Measurements from ENCODE around the gene KRTAP4-11.
"Not testable (repeated sequence)": the region's sequence is repeated elsewhere in the genome, so short reads cannot be mapped to it uniquely, and the experiment has no call there.

The KRTAP4-11 gene

DNA sequence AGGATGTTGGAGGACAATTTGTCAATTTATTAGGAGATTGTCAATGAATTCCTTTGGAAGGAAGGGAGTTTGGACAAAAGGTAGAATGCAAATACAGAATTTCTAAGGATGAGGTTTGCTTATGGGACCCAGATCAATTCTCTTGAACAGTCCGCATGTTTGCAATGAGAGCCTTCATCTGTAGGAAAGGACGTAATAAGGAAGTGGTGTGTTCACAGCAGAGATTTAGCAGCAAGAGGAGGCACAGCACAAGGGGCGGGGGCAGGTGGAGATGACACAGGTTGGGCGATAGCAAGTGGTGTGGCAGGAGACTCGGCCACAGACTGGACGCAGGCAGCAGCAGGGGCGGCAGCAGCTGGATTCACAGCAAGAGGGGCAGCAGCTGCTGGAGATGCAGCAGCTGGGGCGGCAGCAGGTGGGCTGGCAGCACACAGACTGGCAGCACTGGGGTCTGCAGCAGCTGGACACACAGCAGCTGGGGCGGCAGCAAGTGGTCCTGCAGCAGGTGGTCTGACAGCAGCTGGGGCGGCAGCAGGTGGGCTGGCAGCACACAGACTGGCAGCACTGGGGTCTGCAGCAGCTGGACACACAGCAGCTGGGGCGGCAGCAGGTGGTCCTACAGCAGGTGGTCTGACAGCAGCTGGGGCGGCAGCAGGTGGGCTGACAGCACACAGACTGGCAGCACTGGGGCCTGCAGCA lies 5.3 kb upstream of the KRTAP4-11 start:
- not testable (repeated sequence) for FAIRE-seq

DNA sequence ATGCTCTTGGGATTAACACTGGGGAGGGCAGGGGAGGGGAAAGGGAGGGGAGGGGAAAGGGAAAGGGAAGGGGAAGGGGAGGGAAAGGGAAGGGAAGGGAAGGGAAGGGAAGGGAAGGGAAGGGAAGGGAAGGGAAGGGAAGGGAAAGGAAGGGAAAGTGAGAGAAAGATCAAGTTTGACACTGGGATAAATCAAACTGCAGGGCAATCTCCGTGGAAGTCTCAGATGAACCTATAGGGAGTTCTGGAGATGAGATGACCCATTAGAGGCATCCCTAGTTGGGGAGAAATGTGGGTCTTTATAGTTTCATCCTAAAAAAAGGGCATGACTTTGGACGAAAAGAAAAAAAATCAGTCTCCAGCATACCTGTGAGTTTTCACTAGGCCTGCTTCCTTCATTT lies 3.6 kb upstream of the KRTAP4-11 start:
- no peak for FAIRE-seq

GRCh38 chr17:41119696-41120690 lies 1.8 kb upstream of the KRTAP4-11 start:
- FAIRE-seq: peak; percentile 95

GRCh38 chr17:41118721-41119120 lies 548 bp upstream of the KRTAP4-11 start:
- FAIRE-seq: no peak

GRCh38 chr17:41116297-41116696 lies 1.9 kb downstream of the KRTAP4-11 start:
- FAIRE-seq: no peak

DNA sequence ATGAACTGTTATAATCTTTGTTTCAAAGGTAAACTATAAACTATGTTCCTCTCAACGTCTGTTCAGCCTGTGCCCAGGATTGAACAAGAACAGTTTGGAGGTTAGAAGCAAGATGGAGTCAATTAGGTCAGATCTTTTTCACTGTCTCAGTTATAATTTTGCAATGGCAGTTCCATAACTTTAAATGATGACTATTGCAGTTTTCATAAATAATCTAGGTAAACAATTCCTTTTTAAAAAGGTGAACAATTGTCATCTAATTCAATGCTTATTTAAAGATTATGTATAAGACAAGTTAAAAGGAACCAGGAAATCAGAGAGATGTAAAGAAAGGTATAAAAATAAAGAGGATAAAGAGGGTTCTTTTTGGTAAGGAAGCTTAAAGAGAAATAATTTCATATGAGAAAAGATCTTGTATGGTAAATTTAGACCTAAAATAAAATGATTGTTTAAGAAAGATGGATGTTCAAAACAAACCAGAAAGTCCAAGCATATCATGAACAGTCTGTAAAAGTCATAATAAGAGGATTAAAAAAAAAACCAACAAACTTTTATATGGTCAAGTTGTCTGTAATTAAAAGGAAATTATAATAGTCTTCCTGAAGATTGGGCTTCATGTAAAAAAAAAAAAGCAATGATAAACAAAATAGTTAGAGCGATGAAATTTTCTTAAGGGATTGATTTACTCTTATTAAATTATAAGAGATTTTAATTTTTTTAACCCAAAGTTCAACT lies 6.9 kb downstream of the KRTAP4-11 start:
- no peak for FAIRE-seq

DNA sequence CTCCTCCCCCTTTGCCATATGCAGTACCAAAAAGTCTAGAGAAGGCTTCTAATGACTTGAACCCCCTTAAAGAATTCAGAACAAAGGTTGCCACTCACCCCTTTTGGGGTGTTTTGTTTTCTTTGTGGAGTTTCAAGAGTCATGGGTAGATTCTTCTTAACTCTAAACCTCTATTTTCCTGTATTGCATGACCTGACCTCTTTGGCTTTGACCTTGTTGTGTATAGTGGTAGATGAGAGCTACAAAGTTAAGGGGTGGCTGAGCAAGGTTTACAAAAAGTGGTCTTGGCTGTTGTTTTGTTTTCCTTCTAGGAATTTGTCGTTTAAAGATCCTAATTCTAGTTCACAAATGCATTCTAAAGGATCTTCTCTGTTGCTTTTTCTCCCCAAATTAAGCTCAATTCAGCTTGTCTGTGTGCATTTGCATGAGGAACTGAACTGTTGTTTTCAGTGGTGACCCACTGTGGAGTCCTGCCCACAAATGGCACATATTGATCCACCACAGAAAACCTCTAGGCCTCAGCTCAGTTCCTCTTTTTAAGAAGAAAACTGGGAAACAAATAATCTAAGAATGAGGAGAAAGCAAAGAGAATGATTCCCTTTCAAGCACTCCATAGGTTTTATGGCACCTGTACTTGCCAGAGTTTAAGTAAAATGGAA lies 9.3 kb downstream of the KRTAP4-11 start:
- FAIRE-seq: not testable (repeated sequence)

DNA sequence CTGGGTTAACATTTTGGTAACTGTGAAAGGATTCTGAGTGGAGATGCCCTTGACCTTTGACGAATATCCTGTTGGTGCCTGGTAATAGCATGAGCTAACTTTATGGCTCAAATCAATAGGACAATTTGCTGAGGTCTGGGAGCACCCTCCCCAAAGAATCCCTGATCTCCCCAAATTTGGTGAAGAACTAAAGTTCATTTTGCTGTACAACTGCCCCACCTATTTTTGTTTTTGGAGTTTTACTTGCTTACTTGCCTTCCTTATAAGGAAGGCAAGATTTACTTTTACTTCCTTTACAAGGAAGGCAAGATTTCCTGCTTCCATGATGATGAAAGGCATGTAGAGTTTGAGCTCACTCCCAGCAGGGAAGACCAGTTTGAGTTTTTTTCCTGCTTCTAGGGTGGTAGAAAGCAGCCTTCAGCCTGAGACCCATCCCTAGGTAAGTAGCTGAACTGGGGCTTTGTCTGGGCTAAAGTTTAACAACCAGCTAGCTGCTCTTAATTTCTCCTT lies 10.2 kb downstream of the KRTAP4-11 start:
- FAIRE-seq: no peak

- FAIRE-seq: not testable (repeated sequence)
Measured at GRCh38 chr17:41105347-41105746, 12.8 kb downstream of the KRTAP4-11 start, which contains the start of gene KRTAP4-9. TSS of gene KRTAP4-9 (plus strand) at chr17:41105389. CDS start at chr17:41105389, 0 bp downstream.

DNA sequence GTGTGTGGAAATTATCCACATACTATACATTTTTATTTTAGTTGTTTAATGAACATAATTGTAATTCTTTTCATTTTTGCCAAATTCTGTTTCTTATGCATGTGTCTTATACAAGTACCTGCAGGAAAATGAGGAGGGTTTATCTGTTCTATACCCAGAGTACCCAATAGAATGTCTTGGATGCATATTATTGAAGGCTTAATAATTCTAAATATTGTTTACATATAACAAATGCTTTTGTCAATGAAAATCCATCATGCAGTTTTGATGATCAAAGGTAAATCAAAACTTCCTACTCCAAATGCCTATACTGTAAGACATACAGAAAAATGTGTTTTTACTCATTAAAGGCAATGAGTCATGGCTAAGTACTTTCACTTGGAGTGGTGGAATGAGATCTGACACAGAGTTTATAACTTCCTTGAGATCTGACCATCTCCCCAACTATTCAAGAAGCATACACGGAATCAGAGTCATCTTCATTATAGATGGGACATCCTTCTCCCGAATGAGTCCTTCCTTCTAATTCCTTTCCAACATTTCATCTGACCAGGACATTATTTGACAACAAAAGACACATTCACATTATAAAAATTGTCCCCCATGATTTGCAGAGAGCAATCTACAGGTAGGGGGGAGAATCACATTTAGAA lies 13.7 kb downstream of the KRTAP4-11 start:
- peak; percentile 95 for FAIRE-seq

- no peak for FAIRE-seq
Measured at GRCh38 chr17:41103896-41104295, 14.3 kb downstream of the KRTAP4-11 start.

- FAIRE-seq: no peak
Measured at GRCh38 chr17:41101586-41102259, 16.4 kb downstream of the KRTAP4-11 start, which contains the start of gene KRTAP4-16. TSS of gene KRTAP4-16 (minus strand) at chr17:41102209. CDS start at chr17:41102209, 0 bp downstream.

- FAIRE-seq: not testable (repeated sequence)
Measured at GRCh38 chr17:41099682-41100480, 18.3 kb downstream of the KRTAP4-11 start.

- no peak for FAIRE-seq
Measured at GRCh38 chr17:41098481-41098880, 19.7 kb downstream of the KRTAP4-11 start.

- FAIRE-seq: peak; percentile 36
Measured at GRCh38 chr17:41098042-41098441, 20.1 kb downstream of the KRTAP4-11 start, which contains the start of gene KRTAP4-8. TSS of gene KRTAP4-8 (minus strand) at chr17:41098142. CDS start at chr17:41098084, 58 bp downstream.

DNA sequence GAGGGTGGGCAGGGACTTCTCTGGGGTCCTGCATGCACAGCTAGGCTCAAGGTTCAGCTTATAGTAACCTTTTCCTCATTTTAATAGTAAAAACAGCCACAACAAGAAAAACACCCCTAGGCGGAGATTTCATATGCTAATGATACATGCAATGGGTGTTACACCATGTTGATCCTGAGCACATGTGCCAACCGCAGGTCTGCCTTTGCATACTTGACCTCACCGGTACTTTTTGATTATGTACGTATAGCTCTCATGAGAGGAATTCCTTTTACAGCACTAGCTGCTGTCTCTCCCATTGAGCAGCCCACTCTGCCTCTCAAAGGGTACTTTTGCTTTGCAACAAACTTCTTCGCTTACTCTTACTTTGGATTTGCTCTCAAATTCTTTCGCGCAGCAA lies 22.1 kb downstream of the KRTAP4-11 start:
- no peak for FAIRE-seq

GRCh38 chr17:41088760-41089352 lies 29.3 kb downstream of the KRTAP4-11 start:
- FAIRE-seq: not testable (repeated sequence)

GRCh38 chr17:41084100-41084856 lies 33.9 kb downstream of the KRTAP4-11 start, which contains the start of gene KRTAP4-7:
TSS of gene KRTAP4-7 (plus strand) at chr17:41084150. CDS start at chr17:41084207, 57 bp downstream.
- not testable (repeated sequence) for FAIRE-seq
